DOHH2 (cell line): ENCODE results near the gene NDUFAF2.

ENCODE experiments used
- CTCF ChIP-seq: fragments of 200-600 bp; sonication (generic); IDR thresholded peaks from one replicate; pipeline ENCODE4 v1.5.1; 2014; ENCODE audit warnings: antibody characterized with exemption, mild to moderate bottlenecking, low read depth, low read length; ENCODE audit not compliant: poor library complexity, severe bottlenecking
- EZH2phosphoT487 ChIP-seq: fragments of 200-600 bp; sonication (generic); IDR thresholded peaks from 2 replicates; pipeline ENCODE4 v1.6.1; 2017; ENCODE audit warnings: borderline replicate concordance, mild to moderate bottlenecking, antibody characterized with exemption, low read length, moderate library complexity, mixed read lengths

- TF ChIP-seq CTCF (no peak), EZH2phosphoT487 (no peak)
Observed at GRCh38 chr5:61069150-61069549, 124.1 kb downstream of the NDUFAF2 start.
